Measurements from ENCODE around the gene DNMT3L. TPM values are rescaled to one million over a fixed set of nuclear protein-coding genes. Genes with fewer than 3 reads are reported as not detected.
A peak's percentile ranks its signal among the peaks of the same experiment; 100 is the strongest.
"Not testable (repeated sequence)": the region's sequence is repeated elsewhere in the genome, so short reads cannot be mapped to it uniquely, and the experiment has no call there.

Gene DNMT3L
- total RNA-seq, 4 donors from 2014 or later = not detected

DNA sequence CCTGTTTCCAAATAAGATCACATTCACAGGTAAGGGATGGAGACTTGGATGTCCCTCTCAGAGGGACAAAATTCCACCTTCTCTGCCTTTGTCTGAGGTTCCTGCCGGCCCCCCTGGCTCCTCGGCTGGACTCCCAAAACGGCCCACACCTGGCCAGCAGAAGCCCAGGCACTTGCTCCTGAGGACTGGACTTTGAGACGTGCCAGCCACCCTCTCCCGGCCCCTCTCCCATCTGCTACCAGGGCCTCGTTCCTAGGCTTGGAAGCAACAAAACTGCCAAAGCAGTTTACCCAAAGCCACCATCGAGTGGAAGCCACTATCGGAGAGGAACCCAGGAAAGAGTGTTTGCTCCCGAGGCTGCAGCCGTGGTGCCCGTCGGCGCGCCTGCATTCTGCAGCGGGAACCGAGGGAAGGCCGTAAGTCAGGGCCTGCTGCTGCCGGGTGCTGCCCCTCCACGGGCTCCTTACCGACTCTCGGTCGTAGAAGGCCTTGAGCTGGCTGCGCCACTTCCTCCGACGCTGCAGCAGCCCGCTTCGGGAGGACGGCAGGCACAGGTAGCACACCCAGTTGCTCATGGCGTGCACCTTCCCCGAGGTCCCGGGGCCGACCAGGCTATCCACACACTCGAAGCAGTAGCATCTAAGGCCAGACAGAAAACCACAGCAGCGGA lies 3.5 kb downstream of the DNMT3L start:
- intact Hi-C loops (cut with DNase I) = no loop called here
- WGBS = 94% methylated on average over 17 of the region's 34 CpGs
- H3K4me3 ChIP-seq = no peak overlapping the region
- H3K36me3 ChIP-seq = no peaks in the 10 kb centered on the region
- TF ChIP-seq POLR2A (IDR thresholded peaks at IDR 0.05; ENCODE audit: low read depth) (no peak), CTCF (IDR thresholded peaks at IDR 0.05) (no peak), EP300 (IDR thresholded peaks at IDR 0.05) (no peak), POLR2AphosphoS5 (IDR thresholded peaks at IDR 0.05) (no peak)
- H3K27ac ChIP-seq (replicated peaks in 1 of 4) = no peak overlapping the region
- H3K9me3 ChIP-seq = peaks cover 0 to 9% (median 5%) of the 10 kb centered on the region in 4 donors
- no peaks in the 10 kb centered on the region for H3K4me1 ChIP-seq
- peak; percentile 89 for DNase-seq (ENCODE audit: extremely low spot score)
- peaks cover 0 to 54% (median 0%) of the 10 kb centered on the region in 4 donors for H3K27me3 ChIP-seq

GRCh38 chr21:44255511-44255981 lies 6.2 kb downstream of the DNMT3L start:
- no peak for DNase-seq (ENCODE audit: extremely low spot score)
- TF ChIP-seq POLR2AphosphoS5 (IDR thresholded peaks at IDR 0.05) = no peak
- Histone ChIP-seq H3K36me3 (no peaks in the 10 kb centered on the region), H3K4me1 (no peaks in the 10 kb centered on the region), H3K9me3 (peaks cover 0 to 9% (median 5%) of the 10 kb centered on the region in 4 donors), H3K4me3 (no peak overlapping the region), H3K27ac (replicated peaks in 1 of 4) (no peak overlapping the region), H3K27me3 (peaks cover 0 to 31% (median 0%) of the 10 kb centered on the region in 4 donors)
- WGBS = 83% methylated on average over 3 of the region's 11 CpGs
- intact Hi-C loops (cut with DNase I) = no loop called here

DNA sequence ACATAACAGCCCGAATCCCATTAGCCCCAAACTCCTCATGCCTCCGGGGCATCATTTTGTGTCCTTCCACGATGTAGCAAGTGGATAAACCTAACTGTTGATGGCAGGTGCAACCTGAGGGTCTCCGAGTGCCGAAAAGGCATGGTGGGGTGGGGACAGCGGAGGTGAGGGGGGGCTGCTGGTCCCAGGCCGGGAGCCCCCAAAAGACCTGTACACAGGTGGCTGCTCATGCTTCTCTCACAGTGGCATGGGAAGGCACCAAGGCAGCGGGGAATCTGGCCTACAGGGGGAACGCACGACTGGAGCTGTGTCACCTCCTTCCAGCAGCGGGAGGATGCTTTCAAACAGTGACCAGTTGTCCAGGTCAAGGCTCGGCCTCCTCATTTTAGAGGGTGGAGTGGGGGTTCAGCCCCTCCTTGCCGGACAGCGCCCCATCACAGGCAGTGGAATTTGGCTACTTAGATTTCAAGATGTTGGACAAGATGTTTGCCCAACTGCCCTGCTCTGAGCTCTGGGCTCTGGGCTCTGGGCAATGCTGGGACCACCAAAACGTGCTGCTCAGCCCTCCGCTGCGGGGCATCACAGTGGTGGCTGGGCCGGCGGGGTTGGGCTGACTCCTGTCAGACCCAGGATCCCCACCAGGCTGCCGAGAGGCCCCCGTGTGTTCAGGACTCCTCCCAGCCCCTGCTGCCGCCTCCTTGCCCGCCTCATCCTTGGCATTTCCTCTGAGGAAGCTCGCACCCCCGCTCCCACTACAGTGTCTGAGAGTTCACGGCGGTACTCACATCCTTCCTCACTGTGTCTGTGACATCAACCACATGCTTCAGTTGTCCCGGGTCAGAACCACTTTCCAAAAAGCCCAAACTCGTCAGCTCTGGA lies 7.6 kb downstream of the DNMT3L start:
- Histone ChIP-seq H3K27ac (replicated peaks in 1 of 4) (no peak overlapping the region), H3K4me1 (no peaks in the 10 kb centered on the region), H3K9me3 (peaks cover 0 to under 1% (median 0%) of the 10 kb centered on the region in 4 donors), H3K36me3 (no peaks in the 10 kb centered on the region), H3K4me3 (no peak overlapping the region), H3K27me3 (peaks cover 0 to 31% (median 0%) of the 10 kb centered on the region in 4 donors)
- DNase-seq (ENCODE audit: extremely low spot score) = no peak
- TF ChIP-seq CTCF (IDR thresholded peaks at IDR 0.05) = no peak
- no peak for TF ChIP-seq EP300 (IDR thresholded peaks at IDR 0.05)
- TF ChIP-seq POLR2A (IDR thresholded peaks at IDR 0.05; ENCODE audit: low read depth) = no peak
- no peak for TF ChIP-seq POLR2AphosphoS5 (IDR thresholded peaks at IDR 0.05)
- 69% methylated on average over 27 of the region's 29 CpGs for WGBS
- intact Hi-C loops (cut with DNase I) = no loop called here

GRCh38 chr21:44249204-44250037 lies 12.3 kb downstream of the DNMT3L start:
- no CpG with 5 or more reads among the region's 33 CpGs for WGBS
- intact Hi-C loops (cut with DNase I); DNase-seq (ENCODE audit: extremely low spot score); H3K27ac ChIP-seq (replicated peaks in 1 of 4); H3K4me1 ChIP-seq; H3K27me3 ChIP-seq; H3K9me3 ChIP-seq; H3K4me3 ChIP-seq; H3K36me3 ChIP-seq: not testable (repeated sequence)

- no CpG with 5 or more reads among the region's 17 CpGs for WGBS
- intact Hi-C loops (cut with DNase I); H3K9me3 ChIP-seq; H3K27ac ChIP-seq (replicated peaks in 1 of 4); H3K4me3 ChIP-seq; H3K4me1 ChIP-seq; DNase-seq (ENCODE audit: extremely low spot score); H3K36me3 ChIP-seq; H3K27me3 ChIP-seq: not testable (repeated sequence)
These were observed 13.8 kb downstream of the DNMT3L start for GRCh38 chr21:44247904-44248303.

DNA sequence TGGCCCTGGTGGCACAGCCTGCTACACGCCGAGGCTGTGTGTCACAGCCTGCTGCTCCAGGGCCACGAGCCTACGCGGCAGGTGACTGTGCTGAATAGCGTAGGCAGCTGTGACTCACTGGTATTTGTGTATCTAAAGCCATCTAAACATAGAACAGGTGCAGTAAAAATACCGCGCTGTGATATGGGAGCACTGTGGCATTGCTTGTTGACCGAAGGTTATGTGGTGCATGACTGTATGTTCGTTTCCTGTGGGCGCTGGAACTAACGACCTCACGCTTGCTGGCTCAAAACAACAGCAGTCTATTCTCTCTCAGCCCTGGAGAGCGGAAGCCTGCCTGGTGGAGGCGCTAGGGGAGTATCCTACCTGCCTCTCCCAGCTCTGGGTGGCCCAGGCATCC lies 17.7 kb downstream of the DNMT3L start:
- H3K27me3 ChIP-seq; DNase-seq (ENCODE audit: extremely low spot score); H3K4me1 ChIP-seq; H3K36me3 ChIP-seq; H3K9me3 ChIP-seq; H3K27ac ChIP-seq (replicated peaks in 1 of 4); intact Hi-C loops (cut with DNase I); H3K4me3 ChIP-seq: not testable (repeated sequence)
- WGBS = no CpG with 5 or more reads among the region's 15 CpGs

- H3K4me1 ChIP-seq; H3K27me3 ChIP-seq; intact Hi-C loops (cut with DNase I); H3K36me3 ChIP-seq; DNase-seq (ENCODE audit: extremely low spot score); H3K9me3 ChIP-seq; H3K4me3 ChIP-seq; H3K27ac ChIP-seq (replicated peaks in 1 of 4): not testable (repeated sequence)
- no CpG with 5 or more reads among the region's 27 CpGs for WGBS
These were observed 20.4 kb downstream of the DNMT3L start for GRCh38 chr21:44241281-44241680.

GRCh38 chr21:44240842-44241241 lies 20.9 kb downstream of the DNMT3L start, which contains the start of gene ICOSLG:
Gene ICOSLG, minus strand, starts transcription at chr21:44240943. Its CDS starts 126 bp downstream, at chr21:44240817.
- no CpG with 5 or more reads among the region's 53 CpGs for WGBS
- H3K4me1 ChIP-seq; H3K27ac ChIP-seq (replicated peaks in 1 of 4); intact Hi-C loops (cut with DNase I); DNase-seq (ENCODE audit: extremely low spot score); H3K4me3 ChIP-seq; H3K27me3 ChIP-seq; H3K36me3 ChIP-seq; H3K9me3 ChIP-seq: not testable (repeated sequence)

DNA sequence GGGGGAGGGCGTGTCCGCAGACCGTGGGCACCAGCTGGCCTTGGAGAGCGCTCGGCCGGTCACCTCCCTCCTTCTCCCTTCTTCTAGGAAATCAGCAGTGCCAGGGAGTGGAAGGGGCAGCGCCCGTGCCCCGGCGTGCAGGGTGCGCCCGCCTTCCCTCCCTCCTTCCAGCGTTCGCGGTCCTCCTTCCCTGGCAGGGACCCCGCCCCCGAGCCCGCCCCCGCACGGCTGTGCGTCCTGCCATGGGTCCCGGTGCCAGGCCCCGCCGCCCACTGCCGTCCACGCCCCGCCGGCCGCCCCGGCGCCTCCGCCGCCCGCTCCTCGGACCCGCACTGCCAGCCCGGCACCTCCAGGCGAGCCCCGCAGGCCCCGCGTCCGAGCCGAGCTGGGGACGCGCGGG lies 21.3 kb downstream of the DNMT3L start:
- WGBS = no CpG with 5 or more reads among the region's 46 CpGs
- intact Hi-C loops (cut with DNase I) = not testable (repeated sequence)

More for the DNA sequence above, 21.3 kb downstream of the DNMT3L start:
- not testable (repeated sequence) for H3K27me3 ChIP-seq; H3K9me3 ChIP-seq; DNase-seq (ENCODE audit: extremely low spot score); H3K27ac ChIP-seq (replicated peaks in 1 of 4); H3K4me1 ChIP-seq; H3K4me3 ChIP-seq; H3K36me3 ChIP-seq
